Measurements from ENCODE around the gene DDX10. TPM values are rescaled to one million over a fixed set of nuclear protein-coding genes. Genes with fewer than 3 reads are reported as not detected.
A peak's percentile ranks its signal among the peaks of the same experiment; 100 is the strongest.
"Not testable (repeated sequence)": the region's sequence is repeated elsewhere in the genome, so short reads cannot be mapped to it uniquely, and the experiment has no call there.

Gene DDX10
- total RNA-seq, 4 donors from 2014 or later, result 11.5 to 22.0 (median 14.3) TPM

DNA sequence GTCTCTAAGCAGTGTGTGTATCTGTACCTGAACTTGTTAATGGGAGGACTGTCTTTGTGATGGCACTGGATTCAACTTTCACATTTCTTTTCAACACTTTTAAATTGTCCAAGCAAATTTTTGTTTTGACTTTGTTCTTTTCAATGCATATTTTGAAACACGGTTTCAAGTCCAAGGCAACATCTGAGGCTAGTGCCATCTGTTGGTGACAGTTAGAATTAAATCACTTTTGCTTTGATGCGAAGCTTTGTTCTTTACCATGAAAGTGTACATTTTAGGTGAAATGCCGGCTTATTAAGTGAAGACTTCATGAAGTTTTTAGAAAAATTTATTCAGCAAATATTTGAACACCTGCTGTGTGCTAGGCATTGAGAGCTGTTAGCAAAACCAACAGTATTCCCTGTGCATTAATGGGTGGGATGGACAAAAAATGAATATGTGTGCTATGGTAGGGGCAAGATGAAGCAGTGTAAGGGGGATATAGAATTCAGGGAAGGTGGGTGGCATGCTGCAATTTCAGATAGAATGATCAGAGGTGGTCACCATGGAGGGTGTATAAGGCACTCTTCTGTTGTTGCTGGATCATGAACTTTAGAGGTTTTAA lies 70.2 kb downstream of the DDX10 start:
- no peak overlapping the region for H3K4me3 ChIP-seq
- 78% methylated on average over 3 of the region's 3 CpGs for WGBS
- no peak for DNase-seq (ENCODE audit: extremely low spot score)
- H3K4me1 ChIP-seq, result peaks cover 0 to 15% (median 7%) of the 10 kb centered on the region in 4 donors
- H3K27ac ChIP-seq (replicated peaks in 1 of 4), result no peak overlapping the region
- peaks cover 0 to 4% (median 0%) of the 10 kb centered on the region in 4 donors for H3K36me3 ChIP-seq
- H3K9me3 ChIP-seq, result no peaks in the 10 kb centered on the region
- no peaks in the 10 kb centered on the region for H3K27me3 ChIP-seq
- intact Hi-C loops (cut with DNase I), result no loop called here
- TF ChIP-seq POLR2AphosphoS5 (IDR thresholded peaks at IDR 0.05), result no peak
- TF ChIP-seq, protein P1, sequence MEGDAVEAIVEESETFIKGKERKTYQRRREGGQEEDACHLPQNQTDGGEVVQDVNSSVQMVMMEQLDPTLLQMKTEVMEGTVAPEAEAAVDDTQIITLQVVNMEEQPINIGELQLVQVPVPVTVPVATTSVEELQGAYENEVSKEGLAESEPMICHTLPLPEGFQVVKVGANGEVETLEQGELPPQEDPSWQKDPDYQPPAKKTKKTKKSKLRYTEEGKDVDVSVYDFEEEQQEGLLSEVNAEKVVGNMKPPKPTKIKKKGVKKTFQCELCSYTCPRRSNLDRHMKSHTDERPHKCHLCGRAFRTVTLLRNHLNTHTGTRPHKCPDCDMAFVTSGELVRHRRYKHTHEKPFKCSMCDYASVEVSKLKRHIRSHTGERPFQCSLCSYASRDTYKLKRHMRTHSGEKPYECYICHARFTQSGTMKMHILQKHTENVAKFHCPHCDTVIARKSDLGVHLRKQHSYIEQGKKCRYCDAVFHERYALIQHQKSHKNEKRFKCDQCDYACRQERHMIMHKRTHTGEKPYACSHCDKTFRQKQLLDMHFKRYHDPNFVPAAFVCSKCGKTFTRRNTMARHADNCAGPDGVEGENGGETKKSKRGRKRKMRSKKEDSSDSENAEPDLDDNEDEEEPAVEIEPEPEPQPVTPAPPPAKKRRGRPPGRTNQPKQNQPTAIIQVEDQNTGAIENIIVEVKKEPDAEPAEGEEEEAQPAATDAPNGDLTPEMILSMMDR (IDR thresholded peaks at IDR 0.05), result peak in 1 of 3 experiments; percentile 56

DNA sequence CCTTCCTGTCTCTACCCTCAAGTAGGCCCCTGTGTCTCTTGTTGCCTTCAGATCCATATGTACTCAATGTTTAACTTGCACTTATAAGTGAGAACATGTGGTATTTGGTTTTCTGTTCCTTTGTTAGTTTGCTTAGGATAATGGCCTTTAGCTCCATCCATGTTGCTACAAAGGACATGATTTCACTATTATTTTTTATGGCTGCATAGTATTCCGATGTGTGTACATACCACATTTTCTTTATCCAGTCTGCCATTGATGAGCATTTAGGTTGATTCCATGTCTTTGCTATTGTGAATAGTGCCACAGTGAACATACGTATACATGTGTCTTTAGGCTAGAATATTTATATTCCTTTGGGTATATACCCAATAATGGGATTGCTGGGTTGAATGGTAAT lies 75.3 kb downstream of the DDX10 start:
- DNase-seq (ENCODE audit: extremely low spot score); H3K9me3 ChIP-seq; H3K27ac ChIP-seq (replicated peaks in 1 of 4); intact Hi-C loops (cut with DNase I); H3K36me3 ChIP-seq; H3K4me3 ChIP-seq; H3K27me3 ChIP-seq: not testable (repeated sequence)
- 98% methylated on average over 2 of the region's 2 CpGs for WGBS
- H3K4me1 ChIP-seq, result peaks cover 0 to 16% (median 15%) of the 10 kb centered on the region in 4 donors

DNA sequence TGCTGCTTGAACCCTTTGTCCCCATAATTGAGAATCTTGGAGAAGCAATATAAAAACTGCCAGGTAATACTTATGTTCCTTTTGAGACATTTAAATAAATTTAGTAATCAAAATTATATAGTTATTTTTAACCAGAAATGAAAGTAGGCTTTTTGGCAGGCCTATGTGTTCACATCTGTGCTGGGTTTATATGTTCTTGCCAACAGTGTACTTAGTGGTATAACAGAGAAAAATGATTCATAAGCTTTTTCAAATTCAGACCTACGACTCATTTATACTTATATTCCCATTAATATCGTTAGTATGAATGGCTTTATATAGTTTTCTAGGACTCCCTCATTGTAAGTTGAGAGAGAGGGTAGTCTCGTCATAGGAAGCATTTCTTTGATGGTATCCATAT lies 79.0 kb downstream of the DDX10 start:
- 52% methylated on average over 3 of the region's 3 CpGs for WGBS
- peaks cover 0 to under 1% (median 0%) of the 10 kb centered on the region in 4 donors for H3K36me3 ChIP-seq
- peaks cover 0 to 16% (median 15%) of the 10 kb centered on the region in 4 donors for H3K4me1 ChIP-seq
- no peak overlapping the region for H3K27ac ChIP-seq (replicated peaks in 1 of 4)
- TF ChIP-seq, protein P1 (IDR thresholded peaks at IDR 0.05), result no peak
- TF ChIP-seq POLR2A (IDR thresholded peaks at IDR 0.05; ENCODE audit: low read depth) (no peak), POLR2AphosphoS5 (IDR thresholded peaks at IDR 0.05) (no peak), EP300 (IDR thresholded peaks at IDR 0.05) (no peak)
- no peak overlapping the region for H3K4me3 ChIP-seq
- DNase-seq (ENCODE audit: extremely low spot score), result no peak
- intact Hi-C loops (cut with DNase I), result no loop called here
- no peaks in the 10 kb centered on the region for H3K27me3 ChIP-seq
- H3K9me3 ChIP-seq, result no peaks in the 10 kb centered on the region

DNA sequence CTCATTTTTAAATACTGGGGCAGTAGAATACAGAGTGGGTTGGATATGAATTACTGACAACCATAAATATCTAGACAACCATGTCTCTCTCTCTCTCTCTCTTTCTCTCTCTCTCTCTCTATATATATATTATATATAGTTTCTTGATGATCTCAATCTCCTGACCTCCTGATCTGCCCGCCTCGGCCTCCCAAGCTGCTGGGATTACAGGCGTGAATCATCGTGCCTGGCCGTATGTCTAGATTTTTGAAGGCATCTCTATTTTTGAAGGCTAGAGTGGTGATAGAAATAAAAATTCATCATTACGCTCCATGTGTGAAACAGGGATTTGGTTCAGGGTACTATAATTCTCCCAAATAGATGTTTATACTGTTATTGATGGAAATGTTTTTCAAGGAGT lies 84.1 kb downstream of the DDX10 start:
- no peaks in the 10 kb centered on the region for H3K27me3 ChIP-seq
- H3K4me1 ChIP-seq, result peaks cover 0 to 7% (median 6%) of the 10 kb centered on the region in 4 donors
- no peaks in the 10 kb centered on the region for H3K9me3 ChIP-seq
- over 99% methylated on average over 6 of the region's 6 CpGs for WGBS
- no peak overlapping the region for H3K27ac ChIP-seq (replicated peaks in 1 of 4)
- H3K36me3 ChIP-seq, result no peaks in the 10 kb centered on the region
- TF ChIP-seq POLR2AphosphoS5 (IDR thresholded peaks at IDR 0.05), result no peak
- TF ChIP-seq, protein P1 (IDR thresholded peaks at IDR 0.05), result no peak
- no peak for TF ChIP-seq EP300 (IDR thresholded peaks at IDR 0.05)
- DNase-seq (ENCODE audit: extremely low spot score), result no peak
- no peak overlapping the region for H3K4me3 ChIP-seq
- intact Hi-C loops (cut with DNase I), result no loop called here

DNA sequence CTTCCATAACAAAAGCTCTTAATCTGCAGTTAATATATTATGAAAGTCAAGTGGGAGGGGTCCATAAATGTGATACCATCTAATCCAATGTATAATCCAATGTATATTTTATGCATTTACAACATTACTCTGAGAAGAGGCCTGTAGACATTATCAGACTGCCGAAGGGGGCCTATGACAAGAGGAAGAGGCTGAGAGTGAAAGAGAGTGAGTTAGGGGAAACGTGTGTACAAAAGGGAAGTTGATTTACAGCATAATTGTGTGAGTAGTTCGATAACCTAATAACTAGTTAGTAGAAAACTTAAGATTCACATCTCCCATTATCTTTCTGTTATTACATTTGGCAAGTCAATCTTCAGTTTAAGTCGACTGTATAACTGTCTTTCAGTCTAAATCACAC lies 86.6 kb downstream of the DDX10 start:
- no peak overlapping the region for H3K27ac ChIP-seq (replicated peaks in 1 of 4)
- H3K4me1 ChIP-seq, result peaks cover 0 to 9% (median 7%) of the 10 kb centered on the region in 4 donors
- no peak overlapping the region for H3K4me3 ChIP-seq
- no peak for DNase-seq (ENCODE audit: extremely low spot score)
- H3K27me3 ChIP-seq, result no peaks in the 10 kb centered on the region
- TF ChIP-seq POLR2A (IDR thresholded peaks at IDR 0.05; ENCODE audit: low read depth), result no peak
- TF ChIP-seq POLR2AphosphoS5 (IDR thresholded peaks at IDR 0.05), result no peak
- TF ChIP-seq EP300 (IDR thresholded peaks at IDR 0.05), result no peak
- TF ChIP-seq, protein P1 (IDR thresholded peaks at IDR 0.05), result no peak
- 91% methylated on average over 4 of the region's 4 CpGs for WGBS
- H3K9me3 ChIP-seq, result no peaks in the 10 kb centered on the region
- intact Hi-C loops (cut with DNase I), result no loop called here
- H3K36me3 ChIP-seq, result no peaks in the 10 kb centered on the region
